HEK293 (cell line): ENCODE data around the gene IMMP2L.
"Not testable (repeated sequence)": the region's sequence is repeated elsewhere in the genome, so short reads cannot be mapped to it uniquely, and the experiment has no call there.

Experiments
- CTCF ChIA-PET: fragments of 350-600 bp; formaldehyde crosslinking; extraction: SDS; loops from one replicate; lab custom pipeline; 2021; ENCODE audit warnings: antibody characterized with exemption; lab: Yijun Ruan, JAX
- POLR2A ChIA-PET: fragments of 300-600 bp; formaldehyde crosslinking; extraction: SDS; loops from one replicate; lab custom pipeline; 2020; ENCODE audit warnings: antibody characterized with exemption, inconsistent platforms; lab: Yijun Ruan, JAX
- H3K27ac ChIP-seq: fragments of 200-500 bp; sonication (Bioruptor generic); 2 replicates; pipeline ENCODE4 v1.5.1; 2014; ENCODE audit warnings: low read depth, low read length, control low read depth, inconsistent platforms; ENCODE audit errors: extremely low read depth
- H3K36me3 ChIP-seq, 2 experiments: fragments of 200-500 bp in 1 of 2; sonication (Bioruptor generic) in 1 of 2; 1 replicate in 1 of 2; 2 replicates in 1 of 2; pipeline ENCODE4 v1.5.1; 2014 to 2017; ENCODE audit warnings: inconsistent platforms in 2 of 2, low read length in 2 of 2; ENCODE audit not compliant: control insufficient read depth in 2 of 2, insufficient read depth in 1 of 2
- H3K4me1 ChIP-seq: fragments of 200-500 bp; sonication (Bioruptor generic); 2 replicates; pipeline ENCODE4 v1.5.1; 2014; ENCODE audit warnings: mild to moderate bottlenecking, low read length, inconsistent platforms; ENCODE audit not compliant: control insufficient read depth, insufficient read depth
- H3K4me3 ChIP-seq: 2 replicates; pipeline ENCODE4 v1.5.1; 2011; ENCODE audit warnings: low read depth, mild to moderate bottlenecking, control low read depth, low read length, moderate library complexity
- H3K9me3 ChIP-seq: fragments of 200-500 bp; sonication (Bioruptor generic); 2 replicates; pipeline ENCODE4 v1.5.1; 2014; ENCODE audit warnings: low read depth, low read length, inconsistent platforms; ENCODE audit not compliant: control insufficient read depth, insufficient read depth
- GLI2 ChIP-seq: fragments of 450-650 bp; formaldehyde crosslinking; IDR thresholded peaks from 2 replicates; pipeline ENCODE4; 2017; ENCODE audit warnings: missing biosample characterization, missing genetic modification characterization, low read depth, borderline replicate concordance
- MYNN ChIP-seq: fragments of 450-650 bp; formaldehyde crosslinking; IDR thresholded peaks from 2 replicates; pipeline ENCODE4 v1.5.1; 2016; ENCODE audit warnings: missing biosample characterization, missing genetic modification characterization, borderline replicate concordance
- MZF1 ChIP-seq: fragments of 450-650 bp; formaldehyde crosslinking; IDR thresholded peaks from 2 replicates; pipeline ENCODE4 v1.5.1; 2017; ENCODE audit warnings: missing biosample characterization, missing genetic modification characterization, borderline replicate concordance
- ZBTB7A ChIP-seq: fragments of 450-650 bp; formaldehyde crosslinking; IDR thresholded peaks from 2 replicates; pipeline ENCODE4 v1.5.1; 2016; ENCODE audit warnings: low read depth, missing biosample characterization, missing genetic modification characterization
- ZNF146 ChIP-seq: fragments of 450-650 bp; formaldehyde crosslinking; IDR thresholded peaks from 2 replicates; pipeline ENCODE4 v1.5.1; 2016; ENCODE audit warnings: missing biosample characterization, missing genetic modification characterization
- ZNF23 ChIP-seq: fragments of 450-650 bp; formaldehyde crosslinking; IDR thresholded peaks from 2 replicates; pipeline ENCODE4 v1.5.1; 2016; ENCODE audit warnings: missing biosample characterization, missing genetic modification characterization, borderline replicate concordance
- ZNF302 ChIP-seq: fragments of 450-650 bp; formaldehyde crosslinking; IDR thresholded peaks from 2 replicates; pipeline ENCODE4 v1.5.1; 2016; ENCODE audit warnings: missing biosample characterization, missing genetic modification characterization, low read depth
- ZNF324 ChIP-seq: fragments of 450-650 bp; formaldehyde crosslinking; IDR thresholded peaks from 2 replicates; pipeline ENCODE4 v1.5.1; 2016; ENCODE audit warnings: missing biosample characterization, missing genetic modification characterization
- ZNF48 ChIP-seq: fragments of 450-650 bp; formaldehyde crosslinking; IDR thresholded peaks from 2 replicates; pipeline ENCODE4 v1.5.1; 2016; ENCODE audit warnings: missing biosample characterization, missing genetic modification characterization
- ZNF561 ChIP-seq: fragments of 450-650 bp; IDR thresholded peaks from 2 replicates; pipeline ENCODE4 v1.5.1; 2018; ENCODE audit warnings: missing biosample characterization, missing genetic modification characterization, borderline replicate concordance
- ZNF701 ChIP-seq: fragments of 450-650 bp; formaldehyde crosslinking; IDR thresholded peaks from 2 replicates; pipeline ENCODE4 v1.5.1; 2016; ENCODE audit warnings: missing biosample characterization, missing genetic modification characterization
- ZNF707 ChIP-seq: fragments of 450-650 bp; formaldehyde crosslinking; IDR thresholded peaks from 2 replicates; pipeline ENCODE4 v1.5.1; 2016; ENCODE audit warnings: missing biosample characterization, missing genetic modification characterization
- ZNF768 ChIP-seq: fragments of 450-650 bp; formaldehyde crosslinking; IDR thresholded peaks from 2 replicates; pipeline ENCODE4 v1.5.1; 2018; ENCODE audit warnings: missing biosample characterization, mild to moderate bottlenecking, missing genetic modification characterization
- TF ChIP-seq, protein P1 (sequence below): fragments of 450-650 bp; formaldehyde crosslinking; IDR thresholded peaks from 2 replicates; pipeline ENCODE4 v1.5.1; 2016; ENCODE audit warnings: missing biosample characterization, missing genetic modification characterization
- TF ChIP-seq, protein P2 (sequence below): fragments of 450-650 bp; formaldehyde crosslinking; IDR thresholded peaks from 2 replicates; pipeline ENCODE4 v1.5.1; 2016; ENCODE audit warnings: missing biosample characterization, missing genetic modification characterization
- TF ChIP-seq, protein P3 (sequence below): fragments of 450-650 bp; formaldehyde crosslinking; conservative IDR thresholded peaks from 2 replicates; pipeline ENCODE4 v1.5.1; 2016; ENCODE audit warnings: low read depth, missing biosample characterization, missing genetic modification characterization

Gene IMMP2L

DNA sequence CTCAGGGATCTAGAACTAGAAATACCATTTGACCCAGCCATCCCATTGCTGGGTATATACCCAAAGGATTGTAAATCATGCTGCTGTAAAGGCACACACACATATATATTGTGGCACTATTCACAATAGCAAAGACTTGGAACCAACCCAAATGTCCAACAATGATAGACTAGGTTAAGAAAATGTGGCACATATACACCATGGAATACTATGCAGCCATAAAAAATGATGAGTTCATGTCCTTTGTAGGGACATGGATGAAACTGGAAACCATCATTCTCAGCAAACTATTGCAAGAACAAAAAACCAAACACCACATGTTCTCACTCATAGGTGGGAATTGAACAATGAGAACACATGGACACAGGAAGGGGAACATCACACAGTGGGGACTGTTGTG is 56.9 kb downstream of the IMMP2L start:
- H3K9me3 ChIP-seq, H3K27ac ChIP-seq, H3K36me3 ChIP-seq, H3K4me1 ChIP-seq, H3K4me3 ChIP-seq, POLR2A ChIA-PET, CTCF ChIA-PET: not testable (repeated sequence)
- peak; percentile 56; the same call in 1 of the 2 replicates for TF ChIP-seq ZNF146

DNA sequence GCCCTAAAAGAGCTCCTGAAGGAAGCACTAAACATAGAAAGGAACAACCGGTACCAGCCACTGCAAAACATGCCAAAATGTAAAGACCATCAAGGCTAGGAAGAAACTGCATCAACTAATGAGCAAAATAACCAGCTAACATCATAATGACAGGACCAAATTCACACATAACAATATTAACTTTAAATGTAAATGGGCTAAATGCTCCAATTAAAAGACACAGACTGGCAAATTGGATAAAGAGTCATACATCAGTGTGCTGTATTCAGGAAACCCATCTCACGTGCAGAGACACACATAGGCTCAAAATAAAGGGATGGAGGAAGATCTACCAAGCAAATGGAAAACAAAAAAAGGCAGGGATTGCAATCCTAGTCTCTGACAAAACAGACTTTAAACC is 60.5 kb downstream of the IMMP2L start:
- H3K27ac ChIP-seq, H3K4me3 ChIP-seq, POLR2A ChIA-PET, H3K36me3 ChIP-seq, CTCF ChIA-PET, H3K9me3 ChIP-seq, H3K4me1 ChIP-seq: not testable (repeated sequence)

DNA sequence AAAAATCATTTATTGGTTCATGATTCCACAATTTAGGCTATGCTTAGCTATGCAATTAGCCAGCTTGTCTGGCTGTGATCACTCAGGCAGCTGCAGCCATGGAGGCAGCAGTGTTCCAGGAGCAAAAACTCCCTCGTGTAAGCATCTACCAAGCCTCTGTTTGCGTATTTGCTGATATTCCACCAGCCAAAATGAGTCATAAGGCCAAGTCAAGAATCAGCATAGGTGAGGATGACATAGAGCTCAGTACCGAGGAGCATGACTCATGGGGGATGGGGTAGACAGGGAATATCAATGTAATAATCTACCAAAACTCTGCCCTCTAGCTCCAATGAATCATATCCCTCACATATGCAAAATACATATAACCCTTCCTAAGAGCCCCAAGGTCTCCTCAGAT is 63.3 kb downstream of the IMMP2L start:
- H3K36me3 ChIP-seq: no peaks in the 10 kb centered on the region
- POLR2A ChIA-PET: interaction anchor here (0.9 kb wide), 1 partner anchor 12 kb away, joined by 3 read pairs; no protein-coding TSS in a partner anchor
- CTCF ChIA-PET: interaction anchor here (1.0 kb wide), 1 partner anchor 242 kb away, joined by 3 read pairs; no protein-coding TSS in a partner anchor
- no peak overlapping the region for H3K27ac ChIP-seq
- no peak for TF ChIP-seq MYNN (tag by site-specific recombination)
- no peak for TF ChIP-seq ZBTB7A (tag by site-specific recombination)
- TF ChIP-seq, protein P1, sequence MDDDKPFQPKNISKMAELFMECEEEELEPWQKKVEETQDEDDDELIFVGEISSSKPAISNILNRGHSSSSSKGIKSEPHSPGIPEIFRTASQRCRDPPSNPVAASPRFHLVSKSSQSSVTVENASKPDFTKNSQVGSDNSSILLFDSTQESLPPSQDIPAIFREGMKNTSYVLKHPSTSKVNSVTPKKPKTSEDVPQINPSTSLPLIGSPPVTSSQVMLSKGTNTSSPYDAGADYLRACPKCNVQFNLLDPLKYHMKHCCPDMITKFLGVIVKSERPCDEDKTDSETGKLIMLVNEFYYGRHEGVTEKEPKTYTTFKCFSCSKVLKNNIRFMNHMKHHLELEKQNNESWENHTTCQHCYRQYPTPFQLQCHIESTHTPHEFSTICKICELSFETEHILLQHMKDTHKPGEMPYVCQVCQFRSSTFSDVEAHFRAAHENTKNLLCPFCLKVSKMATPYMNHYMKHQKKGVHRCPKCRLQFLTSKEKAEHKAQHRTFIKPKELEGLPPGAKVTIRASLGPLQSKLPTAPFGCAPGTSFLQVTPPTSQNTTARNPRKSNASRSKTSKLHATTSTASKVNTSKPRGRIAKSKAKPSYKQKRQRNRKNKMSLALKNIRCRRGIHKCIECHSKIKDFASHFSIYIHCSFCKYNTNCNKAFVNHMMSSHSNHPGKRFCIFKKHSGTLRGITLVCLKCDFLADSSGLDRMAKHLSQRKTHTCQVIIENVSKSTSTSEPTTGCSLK (tag by site-specific recombination): no peak
- TF ChIP-seq ZNF23: no peak
- TF ChIP-seq, protein P2, sequence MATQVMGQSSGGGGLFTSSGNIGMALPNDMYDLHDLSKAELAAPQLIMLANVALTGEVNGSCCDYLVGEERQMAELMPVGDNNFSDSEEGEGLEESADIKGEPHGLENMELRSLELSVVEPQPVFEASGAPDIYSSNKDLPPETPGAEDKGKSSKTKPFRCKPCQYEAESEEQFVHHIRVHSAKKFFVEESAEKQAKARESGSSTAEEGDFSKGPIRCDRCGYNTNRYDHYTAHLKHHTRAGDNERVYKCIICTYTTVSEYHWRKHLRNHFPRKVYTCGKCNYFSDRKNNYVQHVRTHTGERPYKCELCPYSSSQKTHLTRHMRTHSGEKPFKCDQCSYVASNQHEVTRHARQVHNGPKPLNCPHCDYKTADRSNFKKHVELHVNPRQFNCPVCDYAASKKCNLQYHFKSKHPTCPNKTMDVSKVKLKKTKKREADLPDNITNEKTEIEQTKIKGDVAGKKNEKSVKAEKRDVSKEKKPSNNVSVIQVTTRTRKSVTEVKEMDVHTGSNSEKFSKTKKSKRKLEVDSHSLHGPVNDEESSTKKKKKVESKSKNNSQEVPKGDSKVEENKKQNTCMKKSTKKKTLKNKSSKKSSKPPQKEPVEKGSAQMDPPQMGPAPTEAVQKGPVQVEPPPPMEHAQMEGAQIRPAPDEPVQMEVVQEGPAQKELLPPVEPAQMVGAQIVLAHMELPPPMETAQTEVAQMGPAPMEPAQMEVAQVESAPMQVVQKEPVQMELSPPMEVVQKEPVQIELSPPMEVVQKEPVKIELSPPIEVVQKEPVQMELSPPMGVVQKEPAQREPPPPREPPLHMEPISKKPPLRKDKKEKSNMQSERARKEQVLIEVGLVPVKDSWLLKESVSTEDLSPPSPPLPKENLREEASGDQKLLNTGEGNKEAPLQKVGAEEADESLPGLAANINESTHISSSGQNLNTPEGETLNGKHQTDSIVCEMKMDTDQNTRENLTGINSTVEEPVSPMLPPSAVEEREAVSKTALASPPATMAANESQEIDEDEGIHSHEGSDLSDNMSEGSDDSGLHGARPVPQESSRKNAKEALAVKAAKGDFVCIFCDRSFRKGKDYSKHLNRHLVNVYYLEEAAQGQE (tag by site-specific recombination): no peak
- H3K4me3 ChIP-seq: no peak overlapping the region
- no peaks in the 10 kb centered on the region for H3K4me1 ChIP-seq
- H3K9me3 ChIP-seq: no peaks in the 10 kb centered on the region

DNA sequence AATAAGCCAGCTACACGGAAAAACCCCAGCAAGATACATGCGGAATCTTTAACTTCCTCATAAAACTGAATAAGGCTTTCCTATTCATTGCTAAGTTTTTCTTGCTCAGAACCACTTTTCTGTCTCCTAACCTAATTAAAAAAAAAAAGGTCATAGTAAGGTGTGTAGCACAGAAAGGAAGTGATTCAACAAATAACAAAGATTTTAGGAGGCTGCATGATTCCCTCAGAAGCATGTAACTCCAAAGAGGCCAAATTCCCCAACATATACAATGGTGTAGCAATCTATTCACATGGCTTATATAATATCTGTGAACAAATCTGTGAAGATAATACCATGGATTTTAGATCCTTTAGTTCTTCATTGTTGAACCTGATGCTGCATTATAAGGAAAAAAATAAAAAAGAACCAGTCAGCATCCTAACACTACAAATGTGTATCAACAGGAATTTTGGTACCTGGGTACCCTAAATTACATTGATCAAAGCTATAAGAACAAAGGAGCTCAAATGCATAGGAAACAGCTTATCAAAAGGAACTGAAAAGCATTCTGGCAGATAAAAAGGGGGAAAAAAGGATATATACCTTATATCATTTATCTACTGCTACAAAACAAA is 63.8 kb downstream of the IMMP2L start:
- H3K9me3 ChIP-seq: no peaks in the 10 kb centered on the region
- H3K27ac ChIP-seq: no peak overlapping the region
- no peaks in the 10 kb centered on the region for H3K36me3 ChIP-seq
- ChIA-PET CTCF (no interaction called here), POLR2A (interaction anchor here (0.9 kb wide), 1 partner anchor 12 kb away, joined by 3 read pairs; no protein-coding TSS in a partner anchor)
- H3K4me1 ChIP-seq: no peaks in the 10 kb centered on the region
- no peak overlapping the region for H3K4me3 ChIP-seq
- TF ChIP-seq ZNF701 (tag by site-specific recombination) (no peak), ZNF768 (no peak), GLI2 (tag by site-specific recombination) (no peak), MZF1 (tag by site-specific recombination) (no peak), ZNF707 (tag by site-specific recombination) (no peak), ZNF48 (no peak), ZNF561 (no peak), ZNF324 (tag by site-specific recombination) (no peak), ZNF302 (tag by site-specific recombination) (no peak)
- TF ChIP-seq, protein P3, sequence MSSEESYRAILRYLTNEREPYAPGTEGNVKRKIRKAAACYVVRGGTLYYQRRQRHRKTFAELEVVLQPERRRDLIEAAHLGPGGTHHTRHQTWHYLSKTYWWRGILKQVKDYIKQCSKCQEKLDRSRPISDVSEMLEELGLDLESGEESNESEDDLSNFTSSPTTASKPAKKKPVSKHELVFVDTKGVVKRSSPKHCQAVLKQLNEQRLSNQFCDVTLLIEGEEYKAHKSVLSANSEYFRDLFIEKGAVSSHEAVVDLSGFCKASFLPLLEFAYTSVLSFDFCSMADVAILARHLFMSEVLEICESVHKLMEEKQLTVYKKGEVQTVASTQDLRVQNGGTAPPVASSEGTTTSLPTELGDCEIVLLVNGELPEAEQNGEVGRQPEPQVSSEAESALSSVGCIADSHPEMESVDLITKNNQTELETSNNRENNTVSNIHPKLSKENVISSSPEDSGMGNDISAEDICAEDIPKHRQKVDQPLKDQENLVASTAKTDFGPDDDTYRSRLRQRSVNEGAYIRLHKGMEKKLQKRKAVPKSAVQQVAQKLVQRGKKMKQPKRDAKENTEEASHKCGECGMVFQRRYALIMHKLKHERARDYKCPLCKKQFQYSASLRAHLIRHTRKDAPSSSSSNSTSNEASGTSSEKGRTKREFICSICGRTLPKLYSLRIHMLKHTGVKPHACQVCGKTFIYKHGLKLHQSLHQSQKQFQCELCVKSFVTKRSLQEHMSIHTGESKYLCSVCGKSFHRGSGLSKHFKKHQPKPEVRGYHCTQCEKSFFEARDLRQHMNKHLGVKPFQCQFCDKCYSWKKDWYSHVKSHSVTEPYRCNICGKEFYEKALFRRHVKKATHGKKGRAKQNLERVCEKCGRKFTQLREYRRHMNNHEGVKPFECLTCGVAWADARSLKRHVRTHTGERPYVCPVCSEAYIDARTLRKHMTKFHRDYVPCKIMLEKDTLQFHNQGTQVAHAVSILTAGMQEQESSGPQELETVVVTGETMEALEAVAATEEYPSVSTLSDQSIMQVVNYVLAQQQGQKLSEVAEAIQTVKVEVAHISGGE (tag by site-specific recombination): no peak
